ENCODE data around the gene HERC3. TPM values are rescaled to one million over a fixed set of nuclear protein-coding genes. Genes with fewer than 3 reads are reported as not detected.

Gene HERC3
- total RNA-seq, 1 experiment from 2014 or later: 5.5 TPM

DNA sequence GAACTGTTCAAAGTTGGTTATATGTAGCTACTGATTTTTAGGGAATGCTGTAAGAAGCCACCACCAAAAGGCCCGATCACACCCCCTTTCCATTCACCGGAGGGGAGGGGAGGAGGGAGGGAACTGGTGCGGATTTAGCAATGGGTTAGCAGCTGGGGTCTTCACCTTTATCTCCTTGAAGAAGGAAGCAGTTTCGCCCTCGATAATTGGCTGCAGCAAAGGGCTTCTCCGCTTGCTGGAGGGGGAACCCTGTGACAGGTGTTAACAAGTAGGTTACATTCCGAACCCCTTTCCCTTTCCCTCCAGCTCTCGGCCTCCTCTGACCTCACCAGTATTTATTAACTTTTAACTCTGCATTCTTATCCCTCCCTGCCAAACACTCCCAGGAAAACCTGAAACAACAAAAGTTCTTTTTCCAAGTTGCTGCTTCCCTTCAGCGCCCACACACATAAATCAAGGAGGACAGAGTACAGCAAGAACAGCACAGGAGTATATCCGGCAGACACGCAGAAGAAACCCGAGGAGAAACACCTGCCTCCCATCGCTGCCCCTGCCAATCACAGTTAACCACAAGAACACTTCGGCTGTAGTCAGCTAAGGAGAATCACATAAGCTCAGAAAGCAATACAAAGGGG lies 145.1 kb downstream of the HERC3 start (continued):
- TF ChIP-seq ZNF532 (CRISPR knock-in tag; IDR thresholded peaks at IDR 0.05; ENCODE audit: borderline replicate concordance) (no peak), SMAD3 (CRISPR knock-in tag; IDR thresholded peaks at IDR 0.05; ENCODE audit: borderline replicate concordance) (no peak), FOXJ3 (CRISPR knock-in tag; IDR thresholded peaks at IDR 0.05; ENCODE audit: borderline replicate concordance) (no peak)

DNA sequence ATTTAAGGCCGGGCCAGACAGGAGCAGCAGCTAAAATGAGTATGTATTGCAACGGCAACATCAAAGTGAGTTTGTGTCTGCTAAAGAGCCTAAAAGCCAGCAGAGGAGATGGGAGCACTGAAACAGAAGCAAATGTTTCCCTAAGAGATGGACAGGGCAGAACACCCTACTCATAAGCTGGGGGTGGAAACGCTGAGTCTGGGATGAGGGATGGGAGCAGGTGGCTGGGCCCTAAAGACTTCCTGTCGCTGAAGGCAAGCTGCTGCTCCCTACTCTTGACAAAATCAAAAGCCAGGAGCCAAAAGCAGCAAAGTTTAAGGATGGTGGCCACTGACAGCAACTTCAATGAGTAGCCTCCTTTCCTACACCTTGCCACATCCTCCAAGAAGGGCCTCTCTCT lies 145.9 kb downstream of the HERC3 start:
- peak overlapping the region; percentile 43 for H3K27ac Mint-ChIP-seq
- ChIA-PET POLR2A (interaction anchor here (0.7 kb wide), 1 partner anchor 455 kb away, joined by 4 read pairs; no protein-coding TSS in a partner anchor), CTCF (interaction anchor here (1.1 to 1.3 kb wide), 2 partner anchors 79 to 199 kb away, joined by 3 to 4 read pairs; no protein-coding TSS in a partner anchor)
- no peaks in the 10 kb centered on the region for H3K27me3 Mint-ChIP-seq (ENCODE audit: low read depth)
- no peaks in the 10 kb centered on the region for H3K9me3 Mint-ChIP-seq
- ATAC-seq: no peak
- peaks cover 32% of the 10 kb centered on the region for H3K4me1 Mint-ChIP-seq
- no peak overlapping the region for H3K4me3 Mint-ChIP-seq
- peaks cover 14% of the 10 kb centered on the region; the same call in 1 of the 2 replicates for H3K36me3 Mint-ChIP-seq
- DNase-seq (ENCODE audit: low spot score): no peak
- no peak for TF ChIP-seq ATF3 (CRISPR knock-in tag; conservative IDR thresholded peaks at IDR 0.05)
- no peak for TF ChIP-seq FOXP4 (CRISPR knock-in tag; IDR thresholded peaks at IDR 0.05)
- TF ChIP-seq ZNF219 (CRISPR knock-in tag; IDR thresholded peaks at IDR 0.05; ENCODE audit: borderline replicate concordance): no peak
- no peak for TF ChIP-seq GRHL2 (CRISPR knock-in tag; IDR thresholded peaks at IDR 0.05; ENCODE audit: insufficient replicate concordance, severe bottlenecking)
- no peak for TF ChIP-seq NFATC4 (CRISPR knock-in tag; IDR thresholded peaks at IDR 0.05)
- TF ChIP-seq, protein P1, sequence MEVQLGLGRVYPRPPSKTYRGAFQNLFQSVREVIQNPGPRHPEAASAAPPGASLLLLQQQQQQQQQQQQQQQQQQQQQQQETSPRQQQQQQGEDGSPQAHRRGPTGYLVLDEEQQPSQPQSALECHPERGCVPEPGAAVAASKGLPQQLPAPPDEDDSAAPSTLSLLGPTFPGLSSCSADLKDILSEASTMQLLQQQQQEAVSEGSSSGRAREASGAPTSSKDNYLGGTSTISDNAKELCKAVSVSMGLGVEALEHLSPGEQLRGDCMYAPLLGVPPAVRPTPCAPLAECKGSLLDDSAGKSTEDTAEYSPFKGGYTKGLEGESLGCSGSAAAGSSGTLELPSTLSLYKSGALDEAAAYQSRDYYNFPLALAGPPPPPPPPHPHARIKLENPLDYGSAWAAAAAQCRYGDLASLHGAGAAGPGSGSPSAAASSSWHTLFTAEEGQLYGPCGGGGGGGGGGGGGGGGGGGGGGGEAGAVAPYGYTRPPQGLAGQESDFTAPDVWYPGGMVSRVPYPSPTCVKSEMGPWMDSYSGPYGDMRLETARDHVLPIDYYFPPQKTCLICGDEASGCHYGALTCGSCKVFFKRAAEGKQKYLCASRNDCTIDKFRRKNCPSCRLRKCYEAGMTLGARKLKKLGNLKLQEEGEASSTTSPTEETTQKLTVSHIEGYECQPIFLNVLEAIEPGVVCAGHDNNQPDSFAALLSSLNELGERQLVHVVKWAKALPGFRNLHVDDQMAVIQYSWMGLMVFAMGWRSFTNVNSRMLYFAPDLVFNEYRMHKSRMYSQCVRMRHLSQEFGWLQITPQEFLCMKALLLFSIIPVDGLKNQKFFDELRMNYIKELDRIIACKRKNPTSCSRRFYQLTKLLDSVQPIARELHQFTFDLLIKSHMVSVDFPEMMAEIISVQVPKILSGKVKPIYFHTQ (CRISPR knock-in tag; IDR thresholded peaks at IDR 0.05): no peak
- TF ChIP-seq ZNF281 (CRISPR knock-in tag; IDR thresholded peaks at IDR 0.05): no peak
- no peak for TF ChIP-seq FOXK1 (CRISPR knock-in tag; IDR thresholded peaks at IDR 0.05)
- no peak for TF ChIP-seq ATF6 (CRISPR knock-in tag; IDR thresholded peaks at IDR 0.05)
- no peak for TF ChIP-seq SMAD3 (CRISPR knock-in tag; IDR thresholded peaks at IDR 0.05; ENCODE audit: borderline replicate concordance)
- no peak for TF ChIP-seq ESRRA (CRISPR knock-in tag; IDR thresholded peaks at IDR 0.05; ENCODE audit: borderline replicate concordance)
- no peak for TF ChIP-seq ZNF396 (CRISPR knock-in tag; IDR thresholded peaks at IDR 0.05; ENCODE audit: borderline replicate concordance)
- TF ChIP-seq KAT7 (CRISPR knock-in tag; IDR thresholded peaks at IDR 0.05; ENCODE audit: borderline replicate concordance): no peak
- no peak for TF ChIP-seq SP1 (CRISPR knock-in tag; conservative IDR thresholded peaks at IDR 0.05)
- TF ChIP-seq NR1H2 (CRISPR knock-in tag; IDR thresholded peaks at IDR 0.05): no peak
- no peak for TF ChIP-seq ZNF263 (CRISPR knock-in tag; IDR thresholded peaks at IDR 0.05; ENCODE audit: low read depth)
- no peak for TF ChIP-seq USF1 (CRISPR knock-in tag; IDR thresholded peaks at IDR 0.05)
- no peak for TF ChIP-seq ZNF232 (CRISPR knock-in tag; IDR thresholded peaks at IDR 0.05)

All from WTC11 (cell line).